GM21526 (cell line): ENCODE results near the gene CDH24.

Experiments
- ATAC-seq: cut with Tn5 transposase; IDR thresholded peaks from one replicate; pipeline ENCODE4 v1.9.1; 2021; ENCODE audit warnings: moderate library complexity; ENCODE audit not compliant: unreplicated experiment, low FRiP score

Gene CDH24

DNA sequence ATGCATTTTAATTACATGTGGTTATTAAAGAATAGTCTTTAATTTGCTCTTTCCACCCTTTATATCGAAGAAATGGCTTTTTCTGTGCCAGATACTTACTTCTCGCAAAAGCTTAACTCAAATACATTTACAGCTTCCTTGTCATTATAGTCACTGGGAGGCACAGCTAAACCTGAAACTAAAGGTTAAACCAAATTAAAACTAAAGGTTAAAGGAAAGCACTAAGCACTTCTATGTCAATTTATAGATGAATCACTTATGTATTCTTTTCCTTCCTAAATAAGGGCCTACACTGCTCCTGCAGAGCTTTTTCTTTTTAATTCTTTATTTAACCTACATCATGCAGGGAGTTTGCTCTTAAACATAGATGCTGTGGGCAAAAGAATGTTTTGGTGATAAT is 56.5 kb downstream of the CDH24 start:
- ATAC-seq, result no peak

- no peak for ATAC-seq
Observed at GRCh38 chr14:22998329-22999012, 58.8 kb downstream of the CDH24 start.

DNA sequence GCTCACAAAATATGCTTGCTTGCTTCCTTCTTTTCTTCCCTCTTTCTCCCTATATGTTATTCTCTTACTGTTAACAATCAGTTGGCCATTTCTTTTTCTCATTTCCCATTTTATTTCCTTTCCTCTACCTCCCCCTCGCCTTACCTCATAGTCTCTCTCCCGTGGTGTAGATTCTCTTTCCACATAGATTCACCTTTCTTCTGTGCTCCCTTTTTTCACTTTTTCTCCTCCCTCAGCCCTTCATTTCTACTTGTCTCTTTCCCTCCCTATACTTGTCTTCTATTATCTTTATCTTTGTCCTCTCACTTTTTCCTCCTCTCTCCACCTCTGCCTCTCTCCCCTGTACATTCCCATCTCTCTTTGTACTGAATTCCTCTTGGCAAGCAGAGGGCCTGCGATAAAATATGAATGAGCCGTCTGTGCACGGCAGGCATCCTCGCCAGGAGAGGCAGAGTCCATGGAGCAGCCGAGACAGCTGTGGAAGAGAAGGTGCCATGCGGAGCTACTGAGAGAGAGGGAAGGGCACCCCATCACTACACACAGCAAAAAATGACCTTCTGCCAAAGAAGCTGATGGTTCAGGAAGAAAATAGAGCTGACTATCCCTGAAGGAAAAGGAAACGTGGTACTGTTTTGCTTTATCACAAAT is 59.5 kb downstream of the CDH24 start:
- no peak for ATAC-seq
